ENCODE measurements around the gene GATA1.

Gene GATA1

DNA sequence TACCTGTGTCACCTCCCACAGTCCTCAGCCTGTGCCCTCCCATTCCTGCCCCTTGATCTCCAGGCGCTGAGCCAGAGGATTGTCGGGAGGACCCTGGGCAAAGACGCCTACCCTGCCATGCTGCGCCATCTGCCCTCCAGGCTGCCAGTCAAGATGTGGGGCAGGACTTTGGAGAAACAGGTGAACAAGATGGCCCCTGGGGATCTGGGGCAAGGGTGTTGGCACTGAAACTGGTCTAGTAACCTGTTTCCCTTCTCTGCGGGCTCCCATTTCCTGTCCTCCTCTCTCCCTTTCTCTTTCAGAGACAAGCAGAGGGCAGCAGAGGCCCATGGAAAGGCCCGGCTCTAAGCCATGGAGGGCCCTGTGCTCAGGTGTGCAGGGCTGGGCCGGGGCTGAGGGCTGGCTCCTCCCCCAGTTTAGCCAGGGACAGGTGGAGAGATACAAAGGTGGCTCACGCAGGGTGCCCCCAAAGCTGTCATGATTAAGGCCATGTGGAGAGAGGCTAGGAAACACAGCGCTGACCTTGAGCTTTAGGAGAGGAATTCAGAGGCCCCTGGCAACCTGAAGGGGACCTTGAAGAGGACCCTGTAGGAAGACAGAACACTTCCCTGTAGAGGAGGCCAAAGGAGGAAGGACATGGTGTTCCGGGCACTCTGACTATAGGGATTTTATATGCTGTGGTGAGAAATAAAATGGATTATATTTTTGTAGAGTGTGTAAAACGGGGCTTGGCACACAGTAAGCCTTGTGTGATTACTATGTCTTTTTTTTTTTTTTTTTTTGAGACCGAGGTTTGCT lies 24.5 kb upstream of the GATA1 start, which contains the start of gene GLOD5:
TSS of gene GLOD5 (plus strand) at position 74 of the 798 bp plus-strand sequence. CDS start at position 118, 44 bp downstream.
- H3K27ac Mint-ChIP-seq = no peak within 1 kb of the TSS
- peaks cover 4% of the 10 kb centered on the region for H3K4me1 Mint-ChIP-seq
- peak; percentile 11 for DNase-seq
- no peak within 1 kb of the TSS for H3K4me3 Mint-ChIP-seq
- no peak for TF ChIP-seq CTCF (IDR thresholded peaks at IDR 0.05)
- peaks cover 15% of the 10 kb centered on the region for H3K27me3 Mint-ChIP-seq (ENCODE audit: low read depth, poor library complexity)
- H3K36me3 Mint-ChIP-seq (ENCODE audit: low read depth) = no peaks in the 10 kb centered on the region
- H3K9me3 Mint-ChIP-seq = peaks cover 50% of the 10 kb centered on the region

GRCh38 chrX:48769230-48769629 lies 17.2 kb upstream of the GATA1 start:
- H3K27me3 Mint-ChIP-seq (ENCODE audit: low read depth, poor library complexity) = peaks cover 9% of the 10 kb centered on the region
- TF ChIP-seq CTCF (IDR thresholded peaks at IDR 0.05) = no peak
- no peak for DNase-seq
- no peaks in the 10 kb centered on the region for H3K36me3 Mint-ChIP-seq (ENCODE audit: low read depth)
- no peak overlapping the region for H3K4me3 Mint-ChIP-seq
- H3K9me3 Mint-ChIP-seq = peaks cover 52% of the 10 kb centered on the region
- no peak overlapping the region for H3K27ac Mint-ChIP-seq
- no peaks in the 10 kb centered on the region for H3K4me1 Mint-ChIP-seq

GRCh38 chrX:48770296-48770695 lies 16.1 kb upstream of the GATA1 start:
- H3K36me3 Mint-ChIP-seq (ENCODE audit: low read depth) = no peaks in the 10 kb centered on the region
- no peak for DNase-seq
- no peak for TF ChIP-seq CTCF (IDR thresholded peaks at IDR 0.05)
- H3K9me3 Mint-ChIP-seq = peaks cover 60% of the 10 kb centered on the region
- H3K4me3 Mint-ChIP-seq = no peak overlapping the region
- no peak overlapping the region for H3K27ac Mint-ChIP-seq
- H3K4me1 Mint-ChIP-seq = no peaks in the 10 kb centered on the region
- H3K27me3 Mint-ChIP-seq (ENCODE audit: low read depth, poor library complexity) = peaks cover 9% of the 10 kb centered on the region

DNA sequence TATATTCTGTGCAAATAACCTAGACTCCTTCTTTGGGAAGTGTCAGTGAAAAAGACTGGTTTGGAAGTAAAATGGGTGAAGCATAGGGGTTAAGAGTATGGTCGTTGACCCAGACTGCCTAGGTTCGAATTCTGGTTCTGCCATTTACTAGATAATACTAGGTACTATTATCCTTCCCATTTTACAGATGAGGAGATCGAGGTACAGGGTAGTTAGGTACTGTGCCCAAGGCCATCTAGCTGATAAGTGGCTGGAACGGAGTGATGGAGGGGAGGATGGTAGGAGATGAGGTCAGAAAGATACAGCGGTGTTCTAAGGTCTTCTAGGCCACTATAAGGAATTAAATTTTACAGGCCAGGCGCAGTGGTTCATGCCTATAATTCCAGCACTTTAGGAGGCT lies 13.8 kb upstream of the GATA1 start:
- Mint-ChIP-seq H3K4me3 (no peak overlapping the region), H3K4me1 (no peaks in the 10 kb centered on the region), H3K27me3 (ENCODE audit: low read depth, poor library complexity) (peaks cover 10% of the 10 kb centered on the region), H3K9me3 (peaks cover 66% of the 10 kb centered on the region), H3K27ac (no peak overlapping the region), H3K36me3 (ENCODE audit: low read depth) (no peaks in the 10 kb centered on the region)
- TF ChIP-seq CTCF (IDR thresholded peaks at IDR 0.05) = no peak
- DNase-seq = no peak

- H3K4me3 Mint-ChIP-seq = no peak overlapping the region
- no peak for TF ChIP-seq CTCF (IDR thresholded peaks at IDR 0.05)
- H3K27me3 Mint-ChIP-seq (ENCODE audit: low read depth, poor library complexity) = peaks cover 5% of the 10 kb centered on the region
- no peak for DNase-seq
- H3K36me3 Mint-ChIP-seq (ENCODE audit: low read depth) = no peaks in the 10 kb centered on the region
- no peaks in the 10 kb centered on the region for H3K4me1 Mint-ChIP-seq
- no peak overlapping the region for H3K27ac Mint-ChIP-seq
- peaks cover 68% of the 10 kb centered on the region for H3K9me3 Mint-ChIP-seq
Observed at GRCh38 chrX:48776818-48777439, 9.5 kb upstream of the GATA1 start.

All from nephron progenitor cell (in vitro differentiated cells).